HL-60/S4 treated with phorbol 12-myristate 13-acetate at 8.2 ng/mL for 4 days and 3 days (cell line): Measurements from ENCODE around the gene CFAP46.
"Not testable (repeated sequence)": the region's sequence is repeated elsewhere in the genome, so short reads cannot be mapped to it uniquely, and the experiment has no call there.

Source experiments
- in situ Hi-C: fragments of 300-500 bp; cut with MboI; formaldehyde crosslinking; loops from 2 replicates; pipeline ENCODE4 v1.15.0; 2022; ENCODE audit warnings: low sequenced_read_pairs

The CFAP46 gene

GRCh38 chr10:132902656-132903575 lies 39.5 kb downstream of the CFAP46 start:
- in situ Hi-C loops = not testable (repeated sequence)

GRCh38 chr10:132901351-132901750 lies 41.0 kb downstream of the CFAP46 start:
- in situ Hi-C loops = no loop called here

GRCh38 chr10:132900211-132900756 lies 42.1 kb downstream of the CFAP46 start:
- in situ Hi-C loops = no loop called here

- in situ Hi-C loops = no loop called here
These were observed 42.7 kb downstream of the CFAP46 start for GRCh38 chr10:132899751-132900065.

GRCh38 chr10:132899054-132899750 lies 43.2 kb downstream of the CFAP46 start:
- in situ Hi-C loops = no loop called here

GRCh38 chr10:132898391-132899053 lies 43.8 kb downstream of the CFAP46 start:
- in situ Hi-C loops = no loop called here

GRCh38 chr10:132897516-132898381 lies 44.6 kb downstream of the CFAP46 start:
- in situ Hi-C loops = no loop called here

- in situ Hi-C loops = not testable (repeated sequence)
These were observed 48.6 kb downstream of the CFAP46 start for GRCh38 chr10:132893786-132894185.

GRCh38 chr10:132893090-132893489 lies 49.3 kb downstream of the CFAP46 start:
- in situ Hi-C loops = no loop called here

- in situ Hi-C loops = no loop called here
These were observed 50.4 kb downstream of the CFAP46 start for GRCh38 chr10:132892004-132892403.

- in situ Hi-C loops = no loop called here
These were observed 51.0 kb downstream of the CFAP46 start for GRCh38 chr10:132891368-132891767.

- in situ Hi-C loops = no loop called here
These were observed 52.1 kb downstream of the CFAP46 start for GRCh38 chr10:132890301-132890700.

GRCh38 chr10:132889556-132889955 lies 52.8 kb downstream of the CFAP46 start:
- in situ Hi-C loops = no loop called here

GRCh38 chr10:132888898-132889490 lies 53.4 kb downstream of the CFAP46 start:
- in situ Hi-C loops = no loop called here

- in situ Hi-C loops = not testable (repeated sequence)
These were observed 53.9 kb downstream of the CFAP46 start for GRCh38 chr10:132888446-132888845.

GRCh38 chr10:132886211-132887099 lies 55.9 kb downstream of the CFAP46 start:
- in situ Hi-C loops = no loop called here

GRCh38 chr10:132885451-132886210 lies 56.7 kb downstream of the CFAP46 start:
- in situ Hi-C loops = no loop called here

- in situ Hi-C loops = no loop called here
These were observed 57.6 kb downstream of the CFAP46 start for GRCh38 chr10:132884691-132885271.
